ENCODE results near the gene B4GALNT3. TPM values are rescaled to one million over a fixed set of nuclear protein-coding genes. Genes with fewer than 3 reads are reported as not detected.
A peak's percentile ranks its signal among the peaks of the same experiment; 100 is the strongest.

Gene B4GALNT3
- total RNA-seq, 2 experiments from 2014 or later: 3.4 to 5.4 TPM

DNA sequence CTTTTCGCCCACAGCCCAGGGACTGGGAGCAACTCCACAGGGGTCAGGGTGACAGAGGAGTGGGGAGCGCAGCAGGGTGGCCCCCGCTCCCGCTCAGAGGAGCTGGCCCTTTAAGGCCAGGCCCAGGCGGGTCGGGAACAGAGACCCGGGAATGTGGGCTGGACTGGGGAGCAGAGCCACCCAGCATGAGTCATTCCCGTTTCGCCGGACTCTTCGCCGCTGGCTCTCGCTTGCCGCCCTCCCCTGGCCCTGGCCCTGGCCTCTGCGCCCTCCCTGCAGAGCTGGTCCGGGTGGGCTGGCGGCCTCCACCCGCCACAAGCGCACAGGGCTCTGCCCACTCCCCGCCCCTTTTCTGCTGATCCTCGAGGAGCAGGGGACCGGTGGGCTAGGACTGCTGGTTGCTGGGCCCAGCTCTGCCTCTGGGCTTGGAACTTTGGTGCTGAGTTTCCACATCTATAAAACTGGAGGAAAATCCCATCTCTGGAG is 110.7 kb downstream of the B4GALNT3 start:
- no TSS peak for BruUV-seq (replicated peaks)
- Histone ChIP-seq H3K4me1 (ENCODE audit: insufficient read depth, low read length, poor library complexity, severe bottlenecking) (peaks cover 9% of the 10 kb centered on the region), H2AFZ (ENCODE audit: low read length) (peak overlapping the region; percentile 76; the same call in 1 of the 2 replicates)

DNA sequence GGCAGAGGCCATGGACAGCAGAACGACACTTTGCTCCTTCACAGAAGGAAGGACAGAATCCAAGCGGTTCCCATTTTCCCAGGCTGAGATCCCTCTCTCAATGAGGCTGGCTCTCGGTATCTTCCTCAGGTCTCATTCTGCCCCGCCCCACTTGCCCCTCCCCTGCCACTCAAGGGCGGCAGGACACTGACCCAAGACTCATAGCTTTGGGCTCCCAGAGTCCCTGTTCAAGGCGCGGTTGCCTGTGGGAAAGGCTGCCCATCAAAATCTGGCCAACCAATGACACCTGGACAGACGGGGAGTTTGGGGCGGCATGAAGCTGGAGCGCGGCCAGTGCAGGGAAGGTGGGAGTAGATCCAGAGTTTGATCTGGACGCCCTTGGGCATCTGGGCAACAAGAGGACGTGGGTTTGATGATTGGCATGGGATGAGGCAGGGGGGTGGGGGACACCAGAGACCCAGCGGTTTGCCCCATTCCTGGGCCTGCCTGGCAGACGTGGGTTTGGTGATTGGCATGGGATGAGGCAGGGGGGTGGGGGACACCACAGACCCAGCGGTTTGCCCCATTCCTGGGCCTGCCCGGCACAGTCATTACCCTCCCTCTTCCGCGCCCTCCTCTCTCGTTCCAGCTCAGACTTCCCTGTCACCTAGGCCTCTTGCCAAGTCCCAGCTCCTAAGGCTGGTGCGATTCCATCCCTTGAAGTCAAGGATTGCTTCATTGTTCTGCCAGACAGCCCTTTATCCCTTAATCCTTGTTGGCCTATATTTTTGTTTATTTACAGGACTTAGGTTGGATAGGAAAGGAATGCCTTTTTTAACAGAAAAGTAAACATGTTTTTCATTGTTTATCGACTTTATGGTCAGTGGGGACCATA is 111.4 kb downstream of the B4GALNT3 start:
- Histone ChIP-seq H3K4me1 (ENCODE audit: insufficient read depth, low read length, poor library complexity, severe bottlenecking) (peaks cover 16% of the 10 kb centered on the region), H3K36me3 (ENCODE audit: insufficient read depth, low read length) (no peaks in the 10 kb centered on the region), H3K79me2 (ENCODE audit: insufficient read depth, low read depth, low read length) (no peaks in the 10 kb centered on the region), H3K27ac (ENCODE audit: low read depth, low read length, poor library complexity, severe bottlenecking) (no peak overlapping the region), H3K9me2 (ENCODE audit: insufficient read depth, low read length) (no peaks in the 10 kb centered on the region), H4K20me1 (ENCODE audit: insufficient read depth, low read length) (no peaks in the 10 kb centered on the region), H3K9me3 (ENCODE audit: low read length) (no peaks in the 10 kb centered on the region), H2AFZ (ENCODE audit: low read length) (no peak overlapping the region), H3K4me3 (ENCODE audit: low read depth, low read length, poor library complexity, severe bottlenecking) (no peak overlapping the region), H3K4me2 (ENCODE audit: low read length) (no peak overlapping the region)
- intact Hi-C loops (cut with micrococcal nuclease; ENCODE audit: unreplicated experiment): loop anchor here (10.0 kb wide), 2 partner anchors 104 to 524 kb away; no protein-coding TSS in a partner anchor
- POLR2A ChIA-PET: interaction anchor here (1.0 kb wide), 1 partner anchor 179 kb away, joined by 3 read pairs; no protein-coding TSS in a partner anchor
- CTCF ChIA-PET (ENCODE audit: unreplicated experiment): interaction anchor here (1.0 kb wide), 1 partner anchor 379 kb away, joined by 5 read pairs; the partner anchor contains the start of gene RAD52
- no peak for TF ChIP-seq EZH2phosphoT487 (IDR thresholded peaks at IDR 0.05; ENCODE audit: borderline replicate concordance, low read depth, low read length)
- TF ChIP-seq, protein P1, sequence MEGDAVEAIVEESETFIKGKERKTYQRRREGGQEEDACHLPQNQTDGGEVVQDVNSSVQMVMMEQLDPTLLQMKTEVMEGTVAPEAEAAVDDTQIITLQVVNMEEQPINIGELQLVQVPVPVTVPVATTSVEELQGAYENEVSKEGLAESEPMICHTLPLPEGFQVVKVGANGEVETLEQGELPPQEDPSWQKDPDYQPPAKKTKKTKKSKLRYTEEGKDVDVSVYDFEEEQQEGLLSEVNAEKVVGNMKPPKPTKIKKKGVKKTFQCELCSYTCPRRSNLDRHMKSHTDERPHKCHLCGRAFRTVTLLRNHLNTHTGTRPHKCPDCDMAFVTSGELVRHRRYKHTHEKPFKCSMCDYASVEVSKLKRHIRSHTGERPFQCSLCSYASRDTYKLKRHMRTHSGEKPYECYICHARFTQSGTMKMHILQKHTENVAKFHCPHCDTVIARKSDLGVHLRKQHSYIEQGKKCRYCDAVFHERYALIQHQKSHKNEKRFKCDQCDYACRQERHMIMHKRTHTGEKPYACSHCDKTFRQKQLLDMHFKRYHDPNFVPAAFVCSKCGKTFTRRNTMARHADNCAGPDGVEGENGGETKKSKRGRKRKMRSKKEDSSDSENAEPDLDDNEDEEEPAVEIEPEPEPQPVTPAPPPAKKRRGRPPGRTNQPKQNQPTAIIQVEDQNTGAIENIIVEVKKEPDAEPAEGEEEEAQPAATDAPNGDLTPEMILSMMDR (conservative IDR thresholded peaks at IDR 0.05; ENCODE audit: low read length): no peak
- no TSS peak for BruUV-seq (replicated peaks)
- no peak for DNase-seq (ENCODE audit: low spot score)

More for the DNA sequence above, 110.7 kb downstream of the B4GALNT3 start:
- H3K9me2 ChIP-seq (ENCODE audit: insufficient read depth, low read length): no peaks in the 10 kb centered on the region
- ChIA-PET POLR2A (no interaction called here), CTCF (ENCODE audit: unreplicated experiment) (interaction anchor here (1.0 kb wide), 1 partner anchor 379 kb away, joined by 5 read pairs; the partner anchor contains the start of gene RAD52)
- peak overlapping the region; percentile 69 for H3K4me3 ChIP-seq (ENCODE audit: low read depth, low read length, poor library complexity, severe bottlenecking)
- TF ChIP-seq EZH2phosphoT487 (IDR thresholded peaks at IDR 0.05; ENCODE audit: borderline replicate concordance, low read depth, low read length): no peak
- TF ChIP-seq, protein P1 (conservative IDR thresholded peaks at IDR 0.05; ENCODE audit: low read length): no peak
- no peak for DNase-seq (ENCODE audit: low spot score)
- no peaks in the 10 kb centered on the region for H3K36me3 ChIP-seq (ENCODE audit: insufficient read depth, low read length)
- no peak overlapping the region for H3K27ac ChIP-seq (ENCODE audit: low read depth, low read length, poor library complexity, severe bottlenecking)
- no peaks in the 10 kb centered on the region for H4K20me1 ChIP-seq (ENCODE audit: insufficient read depth, low read length)
- no peaks in the 10 kb centered on the region for H3K79me2 ChIP-seq (ENCODE audit: insufficient read depth, low read depth, low read length)
- H3K4me2 ChIP-seq (ENCODE audit: low read length): peak overlapping the region; percentile 88
- no peaks in the 10 kb centered on the region for H3K9me3 ChIP-seq (ENCODE audit: low read length)
- intact Hi-C loops (cut with micrococcal nuclease; ENCODE audit: unreplicated experiment): loop anchor here (10.0 kb wide), 2 partner anchors 104 to 524 kb away; no protein-coding TSS in a partner anchor

All from OCI-LY7 (cell line).